HL-60 (cell line): ENCODE results near the gene DDX56.
"Not testable (repeated sequence)": the region's sequence is repeated elsewhere in the genome, so short reads cannot be mapped to it uniquely, and the experiment has no call there.

Experiments used
- DNase-seq, 2 experiments: peaks; one replicate each; pipeline ENCODE4 v3.0.0-alpha.2; 2010 to 2020; ENCODE audit warnings: low read depth in 1 of 2, low spot score in 1 of 2
- H3K27ac ChIP-seq: fragments of 250-450 bp; sonication (Bioruptor Pico); replicated peaks from 2 replicates; pipeline ENCODE4 v1.5.1; 2020; ENCODE audit warnings: mild to moderate bottlenecking, moderate library complexity
- H3K27me3 ChIP-seq: fragments of 250-450 bp; sonication (Bioruptor Pico); 2 replicates; pipeline ENCODE4 v1.5.1; 2021; ENCODE audit warnings: mild to moderate bottlenecking, moderate library complexity; ENCODE audit not compliant: insufficient read depth, poor library complexity, severe bottlenecking
- H3K4me3 ChIP-seq: replicated peaks from 2 replicates; pipeline ENCODE4 v1.5.1; 2011; ENCODE audit warnings: mild to moderate bottlenecking, control low read depth, low read length; ENCODE audit not compliant: insufficient read depth
- CTCF ChIP-seq: IDR thresholded peaks from one replicate; pipeline ENCODE4 v1.5.1; 2011; ENCODE audit warnings: low read length, control low read depth, inconsistent platforms; ENCODE audit not compliant: insufficient read depth
- GABPA ChIP-seq: IDR thresholded peaks from 2 replicates; pipeline ENCODE4 v1.6.1; 2012; ENCODE audit warnings: low read depth
- POLR2AphosphoS5 ChIP-seq: IDR thresholded peaks from 2 replicates; pipeline ENCODE4 v1.6.1; 2012; ENCODE audit warnings: low read depth
- REST ChIP-seq: IDR thresholded peaks from 2 replicates; pipeline ENCODE4 v1.6.1; 2012; ENCODE audit warnings: low read depth; ENCODE audit not compliant: insufficient replicate concordance
- SPI1 ChIP-seq: IDR thresholded peaks from 2 replicates; pipeline ENCODE4 v1.6.1; 2012; ENCODE audit warnings: low read depth, mild to moderate bottlenecking, borderline replicate concordance

Gene DDX56

GRCh38 chr7:44602576-44602910 is 28.8 kb upstream of the DDX56 start:
- Histone ChIP-seq H3K4me3 (no peak overlapping the region), H3K27me3 (no peaks in the 10 kb centered on the region), H3K27ac (no peak overlapping the region)
- DNase-seq = no peak
- no peak for TF ChIP-seq GABPA
- no peak for TF ChIP-seq SPI1
- no peak for TF ChIP-seq CTCF
- TF ChIP-seq POLR2AphosphoS5 = no peak
- no peak for TF ChIP-seq REST

GRCh38 chr7:44599222-44599621 is 25.5 kb upstream of the DDX56 start:
- H3K4me3 ChIP-seq = no peak overlapping the region
- H3K27me3 ChIP-seq = no peaks in the 10 kb centered on the region
- no peak for DNase-seq
- H3K27ac ChIP-seq = no peak overlapping the region
- no peak for TF ChIP-seq POLR2AphosphoS5
- TF ChIP-seq CTCF = no peak
- no peak for TF ChIP-seq GABPA
- TF ChIP-seq REST = no peak
- no peak for TF ChIP-seq SPI1

- not testable (repeated sequence) for H3K27ac ChIP-seq, DNase-seq, H3K27me3 ChIP-seq, H3K4me3 ChIP-seq
These were observed 23.5 kb upstream of the DDX56 start for GRCh38 chr7:44597181-44597580.

GRCh38 chr7:44595934-44596635 is 22.4 kb upstream of the DDX56 start:
- Histone ChIP-seq H3K27me3 (no peaks in the 10 kb centered on the region), H3K27ac (no peak overlapping the region), H3K4me3 (no peak overlapping the region)
- TF ChIP-seq SPI1 = no peak
- TF ChIP-seq GABPA = no peak
- no peak for TF ChIP-seq REST
- TF ChIP-seq CTCF = no peak
- no peak for TF ChIP-seq POLR2AphosphoS5
- DNase-seq = no peak
